WTC11 (cell line): ENCODE measurements around the gene SGPP2. TPM values are rescaled to one million over a fixed set of nuclear protein-coding genes. Genes with fewer than 3 reads are reported as not detected.
"Not testable (repeated sequence)": the region's sequence is repeated elsewhere in the genome, so short reads cannot be mapped to it uniquely, and the experiment has no call there.

Experiments used
- ATAC-seq: fragments of 200-7000 bp; cut with Tn5 transposase; 2 replicates; pipeline ENCODE4 v1.10.0; 2021; ENCODE audit warnings: mild to moderate bottlenecking, moderate library complexity
- CTCF ChIA-PET: fragments of 300-600 bp; sonication (Branson Sonifier 250); formaldehyde crosslinking; loops from one replicate; lab custom pipeline; 2021; ENCODE audit warnings: antibody characterized with exemption; lab: Charles Lee
- POLR2A ChIA-PET: fragments of 350-600 bp; sonication (Branson Sonifier 250); formaldehyde crosslinking; loops from one replicate; lab custom pipeline; 2021; ENCODE audit warnings: antibody characterized with exemption; lab: Charles Lee
- DNase-seq: peaks from one replicate; pipeline ENCODE4 v3.0.0; 2021; ENCODE audit warnings: low spot score
- H3K27ac Mint-ChIP-seq: 2 replicates; pipeline ENCODE4 v1.8.0; 2021; ENCODE audit warnings: mixed read lengths
- H3K27me3 Mint-ChIP-seq: 2 replicates; pipeline ENCODE4 v1.8.0; 2021; ENCODE audit warnings: low read depth, mild to moderate bottlenecking, moderate library complexity, mixed read lengths
- H3K36me3 Mint-ChIP-seq: 2 replicates; pipeline ENCODE4 v1.8.0; 2021; ENCODE audit warnings: mixed read lengths
- H3K4me1 Mint-ChIP-seq: 2 replicates; pipeline ENCODE4 v1.8.0; 2022; ENCODE audit warnings: mixed read lengths
- H3K4me3 Mint-ChIP-seq: 2 replicates; pipeline ENCODE4 v1.8.0; 2021; ENCODE audit warnings: mild to moderate bottlenecking, moderate library complexity, mixed read lengths
- H3K9me3 Mint-ChIP-seq: 2 replicates; pipeline ENCODE4 v1.8.0; 2021; ENCODE audit warnings: mixed read lengths
- AR ChIP-seq: fragments of 250-450 bp; sonication (Bioruptor Pico); IDR thresholded peaks from 2 replicates; pipeline ENCODE4 v1.9.0; 2021; ENCODE audit warnings: mild to moderate bottlenecking
- FOXK1 ChIP-seq: sonication (generic); formaldehyde crosslinking; IDR thresholded peaks from 2 replicates; pipeline ENCODE4 v1.8.0; 2022; ENCODE audit warnings: mild to moderate bottlenecking, moderate library complexity, missing genetic modification reagents
- HMGXB4 ChIP-seq: sonication (generic); formaldehyde crosslinking; IDR thresholded peaks from 2 replicates; pipeline ENCODE4 v1.8.1; 2023; ENCODE audit warnings: mild to moderate bottlenecking, moderate library complexity, missing genetic modification reagents
- IRF2 ChIP-seq: sonication (generic); formaldehyde crosslinking; IDR thresholded peaks from 2 replicates; pipeline ENCODE4 v1.8.0; 2022; ENCODE audit warnings: low read depth, missing genetic modification reagents, borderline replicate concordance
- KAT7 ChIP-seq: sonication (generic); formaldehyde crosslinking; IDR thresholded peaks from 2 replicates; pipeline ENCODE4 v1.8.1; 2023; ENCODE audit warnings: missing genetic modification reagents, mild to moderate bottlenecking, borderline replicate concordance
- NFATC4 ChIP-seq: fragments of 250-450 bp; sonication (Bioruptor Pico); IDR thresholded peaks from 2 replicates; pipeline ENCODE4 v1.9.0; 2021; ENCODE audit warnings: mild to moderate bottlenecking
- NFE2L1 ChIP-seq: sonication (generic); formaldehyde crosslinking; IDR thresholded peaks from 2 replicates; pipeline ENCODE4 v1.8.1; 2023; ENCODE audit warnings: missing genetic modification reagents
- RELA ChIP-seq: sonication (generic); formaldehyde crosslinking; IDR thresholded peaks from 2 replicates; pipeline ENCODE4 v1.8.1; 2022; ENCODE audit warnings: missing genetic modification reagents, mild to moderate bottlenecking, borderline replicate concordance
- USF1 ChIP-seq: sonication (generic); formaldehyde crosslinking; IDR thresholded peaks from 2 replicates; pipeline ENCODE4 v1.8.0; 2022; ENCODE audit warnings: mild to moderate bottlenecking, missing genetic modification reagents
- ZNF232 ChIP-seq: sonication (generic); formaldehyde crosslinking; IDR thresholded peaks from 2 replicates; pipeline ENCODE4 v1.8.0; 2022; ENCODE audit warnings: mild to moderate bottlenecking, missing genetic modification reagents
- total RNA-seq: library from RNA; stranded (reverse); gene quantifications from 3 replicates; pipeline ENCODE4 v1.2.3, GENCODE V29; 2021
- TF ChIP-seq, protein P1 (sequence below): sonication (generic); formaldehyde crosslinking; IDR thresholded peaks from 2 replicates; pipeline ENCODE4 v1.8.1; 2022; ENCODE audit warnings: mild to moderate bottlenecking, missing genetic modification reagents, moderate library complexity, borderline replicate concordance
- TF ChIP-seq, protein P2 (sequence below): fragments of 250-450 bp; sonication (Bioruptor Pico); IDR thresholded peaks from 2 replicates; pipeline ENCODE4 v1.9.0; 2021; ENCODE audit warnings: moderate library complexity, mild to moderate bottlenecking, inconsistent platforms, borderline replicate concordance

Gene SGPP2
- total RNA-seq, 1 experiment from 2014 or later, result 0.07 TPM

DNA sequence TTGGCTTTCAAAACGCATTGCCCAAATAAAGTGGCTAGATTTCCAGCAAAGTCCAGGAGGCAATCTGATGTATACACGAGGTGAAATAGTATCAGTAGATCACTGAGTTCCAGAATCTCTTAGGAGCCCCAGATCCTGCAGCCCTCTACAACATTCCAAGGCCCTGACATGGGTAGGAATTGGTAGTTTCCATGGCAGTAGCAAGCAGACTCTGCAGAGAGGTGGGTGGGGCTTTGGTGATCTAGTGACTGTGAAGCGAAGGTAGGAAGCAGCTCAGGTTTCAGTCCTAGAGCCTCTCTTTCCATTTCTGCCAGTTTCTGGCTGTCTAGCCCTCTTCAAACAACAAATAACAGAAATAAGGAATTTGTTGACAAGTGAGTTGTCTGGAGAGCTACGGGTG, 13.8 kb upstream of the SGPP2 start (continued):
- TF ChIP-seq AR (no peak), ZNF232 (no peak), KAT7 (CRISPR knock-in tag) (no peak), NFATC4 (CRISPR knock-in tag) (no peak), FOXK1 (CRISPR knock-in tag) (no peak)

- H3K9me3 Mint-ChIP-seq, result peaks cover 55% of the 10 kb centered on the region
- POLR2A ChIA-PET, H3K4me3 Mint-ChIP-seq, CTCF ChIA-PET, DNase-seq, H3K4me1 Mint-ChIP-seq, ATAC-seq, H3K27ac Mint-ChIP-seq: not testable (repeated sequence)
- H3K27me3 Mint-ChIP-seq, result peaks cover 38% of the 10 kb centered on the region
- peaks cover 41% of the 10 kb centered on the region for H3K36me3 Mint-ChIP-seq
These were observed 12.0 kb upstream of the SGPP2 start for GRCh38 chr2:222412334-222412733.

- no peaks in the 10 kb centered on the region; the same call in 1 of the 2 replicates for H3K4me1 Mint-ChIP-seq
- H3K9me3 Mint-ChIP-seq, result peaks cover 55% of the 10 kb centered on the region
- no peak for TF ChIP-seq HMGXB4 (CRISPR knock-in tag)
- H3K27ac Mint-ChIP-seq, result no peak overlapping the region
- H3K36me3 Mint-ChIP-seq, result peaks cover 41% of the 10 kb centered on the region
- H3K27me3 Mint-ChIP-seq, result peaks cover 43% of the 10 kb centered on the region
- DNase-seq (no peak), ATAC-seq (no peak)
- ChIA-PET CTCF (no interaction called here), POLR2A (no interaction called here)
- no peak overlapping the region for H3K4me3 Mint-ChIP-seq
These were observed 10.9 kb upstream of the SGPP2 start for GRCh38 chr2:222413295-222413911.

DNA sequence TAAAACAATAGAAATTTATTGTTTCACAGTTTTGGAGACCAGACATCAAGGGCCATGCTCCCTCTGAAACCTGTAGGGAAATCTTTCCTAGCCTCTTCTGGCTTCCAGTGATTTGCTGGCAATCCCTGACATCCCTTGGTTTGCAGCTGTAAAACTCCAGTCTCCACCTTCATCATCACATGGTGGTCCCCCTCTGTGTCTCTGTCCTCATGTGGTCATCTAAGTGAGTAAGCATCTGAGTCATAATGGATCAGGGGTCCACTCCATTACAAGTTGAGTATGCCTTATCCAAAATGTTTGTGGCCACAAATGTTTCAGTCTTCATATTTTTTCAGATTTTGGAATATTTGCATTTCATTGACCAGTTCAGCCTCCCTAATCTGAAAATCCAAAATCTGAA, 5.6 kb upstream of the SGPP2 start:
- ChIA-PET CTCF (interaction anchor here (0.5 kb wide), 1 partner anchor 366 kb away, joined by 3 read pairs; no protein-coding TSS in a partner anchor), POLR2A (no interaction called here)
- H3K27ac Mint-ChIP-seq, result no peak overlapping the region
- H3K9me3 Mint-ChIP-seq, result peaks cover 29% of the 10 kb centered on the region
- DNase-seq, result no peak
- peaks cover 72% of the 10 kb centered on the region for H3K27me3 Mint-ChIP-seq
- no peak for ATAC-seq
- no peak for TF ChIP-seq USF1 (CRISPR knock-in tag)
- TF ChIP-seq, protein P1, sequence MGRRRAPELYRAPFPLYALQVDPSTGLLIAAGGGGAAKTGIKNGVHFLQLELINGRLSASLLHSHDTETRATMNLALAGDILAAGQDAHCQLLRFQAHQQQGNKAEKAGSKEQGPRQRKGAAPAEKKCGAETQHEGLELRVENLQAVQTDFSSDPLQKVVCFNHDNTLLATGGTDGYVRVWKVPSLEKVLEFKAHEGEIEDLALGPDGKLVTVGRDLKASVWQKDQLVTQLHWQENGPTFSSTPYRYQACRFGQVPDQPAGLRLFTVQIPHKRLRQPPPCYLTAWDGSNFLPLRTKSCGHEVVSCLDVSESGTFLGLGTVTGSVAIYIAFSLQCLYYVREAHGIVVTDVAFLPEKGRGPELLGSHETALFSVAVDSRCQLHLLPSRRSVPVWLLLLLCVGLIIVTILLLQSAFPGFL (CRISPR knock-in tag), result no peak
- TF ChIP-seq NFE2L1 (CRISPR knock-in tag), result no peak
- no peak for TF ChIP-seq RELA
- TF ChIP-seq, protein P2, sequence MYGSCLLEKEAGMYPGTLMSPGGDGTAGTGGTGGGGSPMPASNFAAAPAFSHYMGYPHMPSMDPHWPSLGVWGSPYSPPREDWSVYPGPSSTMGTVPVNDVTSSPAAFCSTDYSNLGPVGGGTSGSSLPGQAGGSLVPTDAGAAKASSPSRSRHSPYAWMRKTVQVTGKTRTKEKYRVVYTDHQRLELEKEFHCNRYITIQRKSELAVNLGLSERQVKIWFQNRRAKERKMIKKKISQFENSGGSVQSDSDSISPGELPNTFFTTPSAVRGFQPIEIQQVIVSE (CRISPR knock-in tag), result no peak
- no peak for TF ChIP-seq IRF2 (CRISPR knock-in tag)
- peaks cover 8% of the 10 kb centered on the region for H3K4me1 Mint-ChIP-seq
- H3K4me3 Mint-ChIP-seq, result no peak overlapping the region
- H3K36me3 Mint-ChIP-seq, result peaks cover 16% of the 10 kb centered on the region
